ENCODE measurements around the gene GALNT18. TPM values are rescaled to one million over a fixed set of nuclear protein-coding genes. Genes with fewer than 3 reads are reported as not detected.

GALNT18 gene
- total RNA-seq, 1 donor, result 2.4 TPM

GRCh38 chr11:11308249-11308648 is 313.6 kb downstream of the GALNT18 start:
- no peak for DNase-seq (ENCODE audit: low read depth)
- no peak overlapping the region for H3K4me3 ChIP-seq (ENCODE audit: low read depth, low read length)
- no peak for TF ChIP-seq CTCF (IDR thresholded peaks at IDR 0.05; ENCODE audit: insufficient read depth, low read length)

- DNase-seq (ENCODE audit: low read depth), result no peak
- H3K4me3 ChIP-seq (ENCODE audit: low read depth, low read length), result no peak overlapping the region
- TF ChIP-seq CTCF (IDR thresholded peaks at IDR 0.05; ENCODE audit: insufficient read depth, low read length), result no peak
Measured at GRCh38 chr11:11306855-11307254, 314.9 kb downstream of the GALNT18 start.

- no peak overlapping the region for H3K4me3 ChIP-seq (ENCODE audit: low read depth, low read length)
- TF ChIP-seq CTCF (IDR thresholded peaks at IDR 0.05; ENCODE audit: insufficient read depth, low read length), result no peak
- no peak for DNase-seq (ENCODE audit: low read depth)
Measured at GRCh38 chr11:11304550-11304949, 317.3 kb downstream of the GALNT18 start.

GRCh38 chr11:11302565-11302964 is 319.2 kb downstream of the GALNT18 start:
- no peak for DNase-seq (ENCODE audit: low read depth)
- no peak overlapping the region for H3K4me3 ChIP-seq (ENCODE audit: low read depth, low read length)
- no peak for TF ChIP-seq CTCF (IDR thresholded peaks at IDR 0.05; ENCODE audit: insufficient read depth, low read length)

DNA sequence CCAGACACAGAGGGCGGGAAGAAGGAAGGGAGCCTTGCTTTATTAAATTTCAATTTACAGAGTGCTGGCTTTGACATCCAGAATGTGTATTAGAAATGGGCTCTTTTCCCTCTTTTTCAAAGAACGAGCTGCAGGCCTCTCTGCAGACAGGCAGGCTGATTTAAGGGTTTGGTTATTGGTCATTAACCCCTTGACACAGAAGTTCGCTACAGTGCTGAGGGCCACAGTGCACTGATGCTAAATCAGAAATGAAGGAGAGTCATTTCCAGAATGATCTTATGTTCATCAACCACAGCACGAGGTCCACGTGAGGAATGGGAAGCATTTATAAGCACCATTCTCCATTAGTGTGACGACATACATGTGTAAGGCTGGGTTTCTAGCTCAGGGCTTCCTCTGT is 320.6 kb downstream of the GALNT18 start:
- DNase-seq (ENCODE audit: low read depth), result no peak
- H3K4me3 ChIP-seq (ENCODE audit: low read depth, low read length), result no peak overlapping the region
- no peak for TF ChIP-seq CTCF (IDR thresholded peaks at IDR 0.05; ENCODE audit: insufficient read depth, low read length)

DNA sequence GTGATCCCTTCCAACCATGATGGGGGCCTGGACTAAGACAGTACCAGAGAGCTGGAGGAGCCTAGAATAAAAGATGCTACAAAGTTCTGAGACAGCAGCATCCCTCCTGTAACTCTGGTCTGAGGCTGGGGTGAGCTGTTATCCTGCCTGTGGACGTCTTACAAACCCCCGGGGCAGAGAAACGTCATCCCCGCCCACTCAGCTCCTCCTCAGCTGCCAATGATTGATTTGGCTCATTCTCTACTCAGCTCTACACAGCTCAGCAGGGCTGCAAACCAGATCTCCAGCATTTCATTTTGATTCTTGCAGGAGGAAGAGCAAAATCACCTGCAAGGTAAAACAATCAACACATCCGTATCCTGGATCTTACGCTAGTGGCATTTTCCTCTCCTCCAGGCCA is 324.2 kb downstream of the GALNT18 start:
- no peak overlapping the region for H3K4me3 ChIP-seq (ENCODE audit: low read depth, low read length)
- no peak for DNase-seq (ENCODE audit: low read depth)
- TF ChIP-seq CTCF (IDR thresholded peaks at IDR 0.05; ENCODE audit: insufficient read depth, low read length), result no peak

DNA sequence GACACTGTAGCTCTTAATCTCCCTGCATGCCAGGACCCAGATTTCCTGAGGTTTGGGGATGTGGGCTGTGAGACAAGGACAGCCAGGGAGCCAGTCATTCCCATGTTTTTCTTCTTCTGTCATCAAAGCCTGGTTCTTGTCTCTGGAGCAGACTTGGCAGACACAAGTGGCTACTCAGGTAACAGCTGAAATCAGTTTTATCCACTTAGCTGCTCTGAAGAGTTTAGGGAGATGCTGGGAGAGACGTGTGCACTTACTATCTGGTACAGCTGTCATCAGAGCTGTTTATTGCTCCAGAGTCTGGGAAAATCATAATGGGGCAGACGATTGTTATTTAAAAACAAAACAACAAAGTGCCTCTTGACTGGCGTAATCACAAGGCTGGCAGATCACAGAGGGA is 325.4 kb downstream of the GALNT18 start:
- no peak for DNase-seq (ENCODE audit: low read depth)
- no peak for TF ChIP-seq CTCF (IDR thresholded peaks at IDR 0.05; ENCODE audit: insufficient read depth, low read length)

More for the DNA sequence above, 325.4 kb downstream of the GALNT18 start:
- H3K4me3 ChIP-seq (ENCODE audit: low read depth, low read length), result no peak overlapping the region
